ENCODE data around the gene MYH13. TPM values are rescaled to one million over a fixed set of nuclear protein-coding genes. Genes with fewer than 3 reads are reported as not detected.

The MYH13 gene
- polyA plus RNA-seq, 6 donors from 2014 or later = not detected

- Mint-ChIP-seq H3K36me3 (no peaks in the 10 kb centered on the region), H3K27ac (no peak overlapping the region), H3K4me3 (no peak overlapping the region), H3K4me1 (peaks cover 0 to 3% (median 0%) of the 10 kb centered on the region in 3 donors), H3K9me3 (peaks cover 0 to 2% (median 0%) of the 10 kb centered on the region in 7 donors), H3K27me3 (peaks cover 14 to 19% (median 15%) of the 10 kb centered on the region in 3 donors)
- ATAC-seq (ENCODE audit: low read depth in 2 of 2) (no peak), DNase-seq (no peak)
Observed at GRCh38 chr17:10332515-10332914, 40.3 kb downstream of the MYH13 start.

GRCh38 chr17:10328971-10329923 lies 43.6 kb downstream of the MYH13 start:
- no peak overlapping the region for H3K27ac Mint-ChIP-seq
- no peak overlapping the region for H3K4me3 Mint-ChIP-seq
- H3K27me3 Mint-ChIP-seq = peaks cover 14 to 21% (median 15%) of the 10 kb centered on the region in 3 donors
- peaks cover 0 to 4% (median 0%) of the 10 kb centered on the region in 3 donors for H3K4me1 Mint-ChIP-seq
- no peaks in the 10 kb centered on the region for H3K36me3 Mint-ChIP-seq
- no peak for DNase-seq
- ATAC-seq (ENCODE audit: low read depth in 2 of 2) = no peak
- peaks cover 0 to 2% (median 0%) of the 10 kb centered on the region in 7 donors for H3K9me3 Mint-ChIP-seq

- H3K4me3 Mint-ChIP-seq = no peak overlapping the region
- no peak for DNase-seq
- no peak for ATAC-seq (ENCODE audit: low read depth in 2 of 2)
- peaks cover 0 to under 1% (median 0%) of the 10 kb centered on the region in 7 donors for H3K9me3 Mint-ChIP-seq
- peaks cover 0 to 4% (median 0%) of the 10 kb centered on the region in 3 donors for H3K4me1 Mint-ChIP-seq
- H3K36me3 Mint-ChIP-seq = no peaks in the 10 kb centered on the region
- H3K27me3 Mint-ChIP-seq = peaks cover 14 to 26% (median 21%) of the 10 kb centered on the region in 3 donors
- no peak overlapping the region for H3K27ac Mint-ChIP-seq
Observed at GRCh38 chr17:10328206-10328605, 44.6 kb downstream of the MYH13 start.

GRCh38 chr17:10327640-10328039 lies 45.2 kb downstream of the MYH13 start:
- peaks cover 11 to 32% (median 21%) of the 10 kb centered on the region in 3 donors for H3K27me3 Mint-ChIP-seq
- H3K27ac Mint-ChIP-seq = no peak overlapping the region
- peaks cover 0 to 2% (median 0%) of the 10 kb centered on the region in 7 donors for H3K9me3 Mint-ChIP-seq
- DNase-seq (peak; percentile 42), ATAC-seq (ENCODE audit: low read depth in 2 of 2) (peak in 1 of 2 donors; percentile 52)
- peaks cover 0 to 4% (median 0%) of the 10 kb centered on the region in 3 donors for H3K4me1 Mint-ChIP-seq
- H3K36me3 Mint-ChIP-seq = no peaks in the 10 kb centered on the region
- no peak overlapping the region for H3K4me3 Mint-ChIP-seq

GRCh38 chr17:10325031-10325695 lies 47.6 kb downstream of the MYH13 start:
- H3K4me1 Mint-ChIP-seq = peaks cover 0 to 4% (median 0%) of the 10 kb centered on the region in 3 donors
- H3K27ac Mint-ChIP-seq = no peak overlapping the region
- H3K27me3 Mint-ChIP-seq = peaks cover 16 to 33% (median 32%) of the 10 kb centered on the region in 3 donors
- DNase-seq = no peak
- ATAC-seq (ENCODE audit: low read depth in 2 of 2) = no peak
- H3K9me3 Mint-ChIP-seq = peaks cover 0 to 2% (median 0%) of the 10 kb centered on the region in 7 donors
- H3K4me3 Mint-ChIP-seq = no peak overlapping the region
- H3K36me3 Mint-ChIP-seq = no peaks in the 10 kb centered on the region

GRCh38 chr17:10323812-10324610 lies 48.8 kb downstream of the MYH13 start:
- peaks cover 13 to 28% (median 26%) of the 10 kb centered on the region in 3 donors for H3K27me3 Mint-ChIP-seq
- peaks cover 0 to 2% (median 0%) of the 10 kb centered on the region in 7 donors for H3K9me3 Mint-ChIP-seq
- peaks cover 0 to 4% (median 0%) of the 10 kb centered on the region in 3 donors for H3K4me1 Mint-ChIP-seq
- no peaks in the 10 kb centered on the region for H3K36me3 Mint-ChIP-seq
- H3K27ac Mint-ChIP-seq = no peak overlapping the region
- DNase-seq (no peak), ATAC-seq (ENCODE audit: low read depth in 2 of 2) (no peak)
- no peak overlapping the region for H3K4me3 Mint-ChIP-seq

GRCh38 chr17:10318535-10318934 lies 54.3 kb downstream of the MYH13 start:
- H3K27ac Mint-ChIP-seq = no peak overlapping the region
- H3K36me3 Mint-ChIP-seq = no peaks in the 10 kb centered on the region
- peaks cover 0 to 2% (median 0%) of the 10 kb centered on the region in 7 donors for H3K9me3 Mint-ChIP-seq
- ATAC-seq (ENCODE audit: low read depth in 2 of 2) (no peak), DNase-seq (no peak)
- H3K27me3 Mint-ChIP-seq = peaks cover 16 to 24% (median 19%) of the 10 kb centered on the region in 3 donors
- H3K4me3 Mint-ChIP-seq = no peak overlapping the region
- H3K4me1 Mint-ChIP-seq = peaks cover 0 to 7% (median 4%) of the 10 kb centered on the region in 3 donors

GRCh38 chr17:10317543-10317834 lies 55.3 kb downstream of the MYH13 start:
- peaks cover 0 to 1% (median 0%) of the 10 kb centered on the region in 7 donors for H3K9me3 Mint-ChIP-seq
- DNase-seq = no peak
- H3K4me3 Mint-ChIP-seq = no peak overlapping the region
- peaks cover 0 to 7% (median 4%) of the 10 kb centered on the region in 3 donors for H3K4me1 Mint-ChIP-seq
- no peak for ATAC-seq (ENCODE audit: low read depth in 2 of 2)
- no peak overlapping the region for H3K27ac Mint-ChIP-seq
- H3K36me3 Mint-ChIP-seq = no peaks in the 10 kb centered on the region
- H3K27me3 Mint-ChIP-seq = peaks cover 9 to 24% (median 19%) of the 10 kb centered on the region in 3 donors

GRCh38 chr17:10316801-10317542 lies 55.8 kb downstream of the MYH13 start:
- Mint-ChIP-seq H3K27ac (no peak overlapping the region), H3K27me3 (peaks cover 9 to 20% (median 17%) of the 10 kb centered on the region in 3 donors)

GRCh38 chr17:10314329-10314728 lies 58.5 kb downstream of the MYH13 start:
- Mint-ChIP-seq H3K9me3 (peaks cover 0 to 3% (median 0%) of the 10 kb centered on the region in 7 donors), H3K27me3 (peaks cover 24 to 30% (median 25%) of the 10 kb centered on the region in 3 donors), H3K4me1 (peaks cover 0 to 7% (median 4%) of the 10 kb centered on the region in 3 donors), H3K36me3 (no peaks in the 10 kb centered on the region), H3K27ac (no peak overlapping the region), H3K4me3 (no peak overlapping the region)
- DNase-seq (no peak), ATAC-seq (ENCODE audit: low read depth in 2 of 2) (no peak)

More at GRCh38 chr17:10316801-10317542, 55.8 kb downstream of the MYH13 start:
- Mint-ChIP-seq H3K4me3 (peak overlapping the region in 1 of 8 donors; percentile 32), H3K36me3 (no peaks in the 10 kb centered on the region), H3K9me3 (peaks cover 0 to 1% (median 0%) of the 10 kb centered on the region in 7 donors), H3K4me1 (peaks cover 0 to 7% (median 4%) of the 10 kb centered on the region in 3 donors)
- no peak for ATAC-seq (ENCODE audit: low read depth in 2 of 2)
- no peak for DNase-seq

- peaks cover 0 to 7% (median 4%) of the 10 kb centered on the region in 3 donors for H3K4me1 Mint-ChIP-seq
- DNase-seq (no peak), ATAC-seq (ENCODE audit: low read depth in 2 of 2) (no peak)
- no peaks in the 10 kb centered on the region for H3K36me3 Mint-ChIP-seq
- no peak overlapping the region for H3K4me3 Mint-ChIP-seq
- peaks cover 0 to 3% (median 0%) of the 10 kb centered on the region in 7 donors for H3K9me3 Mint-ChIP-seq
- H3K27ac Mint-ChIP-seq = no peak overlapping the region
- H3K27me3 Mint-ChIP-seq = peaks cover 21 to 30% (median 27%) of the 10 kb centered on the region in 3 donors
Observed at GRCh38 chr17:10313037-10313672, 59.7 kb downstream of the MYH13 start.

GRCh38 chr17:10311131-10311530 lies 61.7 kb downstream of the MYH13 start:
- H3K9me3 Mint-ChIP-seq = peaks cover 0 to 3% (median 0%) of the 10 kb centered on the region in 7 donors
- H3K27me3 Mint-ChIP-seq = peaks cover 27 to 37% (median 34%) of the 10 kb centered on the region in 3 donors
- ATAC-seq (ENCODE audit: low read depth in 2 of 2) (no peak), DNase-seq (no peak)
- no peaks in the 10 kb centered on the region for H3K4me1 Mint-ChIP-seq
- H3K27ac Mint-ChIP-seq = no peak overlapping the region
- no peaks in the 10 kb centered on the region for H3K36me3 Mint-ChIP-seq
- H3K4me3 Mint-ChIP-seq = no peak overlapping the region

Data from naive B cell (primary cell).